Measurements from ENCODE around the gene DAPK1. TPM values are rescaled to one million over a fixed set of nuclear protein-coding genes. Genes with fewer than 3 reads are reported as not detected.

The DAPK1 gene
- total and polyA plus RNA-seq, 8 donors: 78.2 to 242 (median 215) TPM

GRCh38 chr9:87464110-87464991 lies 33.3 kb upstream of the DAPK1 start:
- ATAC-seq: peak; percentile 73
- no peak overlapping the region for H3K4me3 ChIP-seq
- no peak overlapping the region for H3K27ac ChIP-seq
- no peaks in the 10 kb centered on the region for H3K27me3 ChIP-seq
- H3K4me1 ChIP-seq: peaks cover 5% of the 10 kb centered on the region in 2 donors
- no peak for DNase-seq
- TF ChIP-seq CTCF (IDR thresholded peaks at IDR 0.05): no peak
- intact Hi-C loops (cut with DNase I): no loop called here
- no peaks in the 10 kb centered on the region for H3K9me3 ChIP-seq
- H3K36me3 ChIP-seq: no peaks in the 10 kb centered on the region

GRCh38 chr9:87464992-87465378 lies 32.7 kb upstream of the DAPK1 start:
- no peaks in the 10 kb centered on the region for H3K36me3 ChIP-seq
- H3K27ac ChIP-seq: no peak overlapping the region
- DNase-seq: no peak
- no peaks in the 10 kb centered on the region for H3K9me3 ChIP-seq
- no peaks in the 10 kb centered on the region for H3K27me3 ChIP-seq
- ATAC-seq: no peak
- intact Hi-C loops (cut with DNase I): no loop called here
- H3K4me1 ChIP-seq: peaks cover 5% of the 10 kb centered on the region in 2 donors
- H3K4me3 ChIP-seq: no peak overlapping the region
- no peak for TF ChIP-seq CTCF (IDR thresholded peaks at IDR 0.05)

GRCh38 chr9:87465816-87466215 lies 31.9 kb upstream of the DAPK1 start:
- peaks cover 5% of the 10 kb centered on the region in 2 donors for H3K4me1 ChIP-seq
- ATAC-seq: no peak
- no peak overlapping the region for H3K27ac ChIP-seq
- H3K4me3 ChIP-seq: no peak overlapping the region
- peak in 1 of 4 donors; percentile 35 for DNase-seq
- no peaks in the 10 kb centered on the region for H3K9me3 ChIP-seq
- no peaks in the 10 kb centered on the region for H3K27me3 ChIP-seq
- no peak for TF ChIP-seq CTCF (IDR thresholded peaks at IDR 0.05)
- no peaks in the 10 kb centered on the region for H3K36me3 ChIP-seq
- intact Hi-C loops (cut with DNase I): no loop called here

- no peak for TF ChIP-seq CTCF (IDR thresholded peaks at IDR 0.05)
- Histone ChIP-seq H3K27ac (no peak overlapping the region), H3K4me1 (peaks cover 5% of the 10 kb centered on the region in 2 donors), H3K4me3 (no peak overlapping the region), H3K27me3 (no peaks in the 10 kb centered on the region), H3K36me3 (no peaks in the 10 kb centered on the region), H3K9me3 (no peaks in the 10 kb centered on the region)
- ATAC-seq (no peak), DNase-seq (no peak)
- intact Hi-C loops (cut with DNase I): no loop called here
Observed at GRCh38 chr9:87467187-87467586, 30.5 kb upstream of the DAPK1 start.

GRCh38 chr9:87469793-87470465 lies 27.7 kb upstream of the DAPK1 start:
- no peaks in the 10 kb centered on the region for H3K4me1 ChIP-seq
- H3K36me3 ChIP-seq: no peaks in the 10 kb centered on the region
- H3K9me3 ChIP-seq: no peaks in the 10 kb centered on the region
- H3K4me3 ChIP-seq: no peak overlapping the region
- no peak for ATAC-seq
- no peak overlapping the region for H3K27ac ChIP-seq
- no peak for DNase-seq
- intact Hi-C loops (cut with DNase I): no loop called here
- no peak for TF ChIP-seq CTCF (IDR thresholded peaks at IDR 0.05)
- no peaks in the 10 kb centered on the region for H3K27me3 ChIP-seq
